Endothelial cell of hepatic sinusoid (primary cell): Measurements from ENCODE around the gene LAGE3.
"Not testable (repeated sequence)": the region's sequence is repeated elsewhere in the genome, so short reads cannot be mapped to it uniquely, and the experiment has no call there.

Experiments used
- in situ Hi-C: cut with HindIII; loops from 2 replicates; pipeline ENCODE4 v1.10.0; 2017; ENCODE audit warnings: low sequenced_read_pairs

LAGE3 gene

GRCh38 chrX:154502989-154503388 lies 23.9 kb upstream of the LAGE3 start:
- in situ Hi-C loops: loop anchor here (10.0 kb wide), 1 partner anchor 58 kb away; the partner anchor contains the start of gene FAM50A

DNA sequence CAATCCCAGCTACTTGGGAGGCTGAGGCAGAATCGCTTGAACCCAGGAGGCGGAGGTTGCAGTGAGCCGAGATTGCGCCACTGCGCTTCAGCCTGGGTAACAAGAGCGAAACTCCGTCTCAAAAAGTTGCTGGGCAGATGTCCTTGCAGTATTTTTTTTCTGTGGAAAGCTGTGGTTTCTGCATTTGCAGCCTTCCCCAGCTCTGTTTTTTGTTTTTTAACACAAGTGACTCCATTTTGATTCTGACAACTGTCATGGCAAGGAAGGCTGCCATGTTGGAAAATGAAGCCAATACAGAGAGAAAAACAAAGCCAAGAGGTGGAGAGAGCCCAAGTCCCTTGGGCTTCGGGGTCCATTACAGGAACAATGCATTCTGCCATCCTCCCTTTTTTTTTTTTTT lies 23.0 kb upstream of the LAGE3 start:
- in situ Hi-C loops: loop anchor here (10.0 kb wide), 1 partner anchor 57 kb away; the partner anchor contains the start of gene FAM50A

DNA sequence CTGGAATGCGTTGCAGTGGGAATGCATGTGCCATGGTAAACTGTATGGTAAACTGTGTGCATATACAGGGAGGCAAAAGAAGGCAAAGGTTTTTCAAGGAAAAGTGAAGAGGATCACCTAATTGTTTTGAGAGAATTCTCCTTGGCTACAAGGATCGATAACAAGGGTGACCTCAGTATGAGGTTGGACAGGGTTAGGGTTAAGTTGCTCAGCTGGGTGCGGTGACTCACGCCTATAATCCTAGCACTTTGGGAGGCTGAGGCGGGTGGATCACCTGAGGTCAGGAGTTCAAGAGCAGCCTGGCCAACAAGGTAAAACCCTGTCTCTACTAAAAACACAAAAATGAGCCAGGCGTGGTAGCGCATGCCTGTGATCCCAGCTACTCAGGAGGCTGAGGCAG lies 22.3 kb upstream of the LAGE3 start:
- in situ Hi-C loops: loop anchor here (10.0 kb wide), 1 partner anchor 57 kb away; the partner anchor contains the start of gene FAM50A

DNA sequence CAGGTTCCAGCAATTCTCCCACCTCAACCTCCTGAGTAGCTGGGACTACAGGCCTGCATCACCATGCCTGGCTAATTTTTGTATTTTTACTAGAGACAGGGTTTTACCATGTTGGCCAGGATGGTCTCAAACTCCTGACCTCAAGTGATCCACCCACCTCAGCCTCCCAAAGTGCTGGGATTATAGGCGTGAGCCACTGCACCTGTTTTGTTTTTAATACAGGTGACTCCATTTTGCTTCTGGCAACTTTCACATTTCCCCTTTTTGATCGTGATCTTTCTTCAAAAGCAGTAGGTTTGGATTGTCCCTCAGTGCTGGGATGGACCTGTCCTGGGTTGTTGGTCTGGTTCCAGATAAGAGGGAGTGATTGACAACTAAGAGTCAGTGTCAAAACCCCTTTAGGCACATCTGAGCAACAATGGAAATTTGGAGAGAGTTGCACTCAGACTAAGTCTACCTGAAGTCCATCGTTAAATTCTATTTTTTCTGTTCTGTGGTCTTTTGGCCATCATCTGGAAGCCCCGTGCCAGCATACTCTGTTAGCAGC lies 17.6 kb upstream of the LAGE3 start:
- in situ Hi-C loops: not testable (repeated sequence)

DNA sequence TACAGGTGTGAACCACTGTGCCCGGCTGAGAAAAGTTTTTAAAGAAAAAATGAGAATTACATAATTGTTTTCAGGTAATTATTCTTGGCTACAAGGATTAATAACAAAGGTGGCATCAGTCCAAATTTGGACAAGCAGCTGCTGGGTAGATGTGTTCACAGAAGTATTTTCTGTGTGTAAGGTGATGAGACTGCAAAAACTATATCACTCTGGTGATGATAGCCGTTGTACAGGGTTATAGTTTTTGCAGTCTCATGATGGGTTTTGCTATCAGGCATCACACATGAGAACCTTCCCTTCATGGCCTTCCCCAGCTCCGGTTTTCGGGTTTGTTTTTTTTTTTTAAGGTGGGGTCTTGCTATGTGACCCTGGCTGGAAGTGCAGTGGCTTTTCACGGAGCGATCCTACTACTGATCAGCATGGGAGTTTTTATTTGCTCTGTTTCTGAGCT lies 16.4 kb upstream of the LAGE3 start:
- in situ Hi-C loops: no loop called here

- in situ Hi-C loops: no loop called here
These were observed 15.6 kb upstream of the LAGE3 start for GRCh38 chrX:154494715-154495114.

DNA sequence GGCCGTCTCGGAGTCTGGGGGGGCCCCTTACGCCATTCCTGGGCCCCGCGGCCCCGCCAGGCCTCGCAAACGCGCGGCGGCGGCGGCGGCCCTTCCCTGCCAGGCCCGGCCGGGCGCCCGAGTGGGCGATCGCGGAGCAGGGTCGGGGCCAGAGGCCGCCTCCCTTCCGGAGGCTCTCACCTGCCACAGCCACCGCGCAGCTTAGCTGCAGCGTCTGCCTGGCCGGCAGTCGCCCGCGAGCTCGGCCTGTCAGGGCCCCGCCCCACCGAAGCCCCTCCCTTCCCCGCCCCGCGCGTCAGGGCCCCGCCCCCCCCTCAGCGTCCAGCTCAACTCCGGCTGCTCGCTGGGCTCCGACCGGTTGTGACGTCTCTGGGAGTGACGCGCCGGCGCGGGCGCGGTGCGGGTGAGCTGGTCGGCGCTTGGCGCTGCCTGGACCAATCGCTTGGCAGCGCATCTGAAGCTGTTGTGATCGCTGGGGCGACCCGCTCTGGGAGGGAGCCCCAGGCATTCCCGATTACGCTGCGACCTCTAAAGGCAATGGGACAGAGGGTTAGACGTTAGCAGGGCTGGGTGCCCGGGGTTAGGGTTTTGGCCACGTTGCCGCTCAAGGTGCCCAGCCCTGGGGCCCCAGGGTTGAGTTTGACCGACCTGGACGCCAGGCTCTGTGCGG lies 11.5 kb upstream of the LAGE3 start, which contains the start of gene SLC10A3:
SLC10A3 (minus strand) TSS at position 216 of the 670 bp plus-strand sequence. CDS start 1,689 bp downstream, outside the sequence.
- in situ Hi-C loops: no loop called here

GRCh38 chrX:154490021-154490413 lies 10.9 kb upstream of the LAGE3 start:
- in situ Hi-C loops: no loop called here

GRCh38 chrX:154489182-154489581 lies 10.1 kb upstream of the LAGE3 start:
- in situ Hi-C loops: no loop called here

DNA sequence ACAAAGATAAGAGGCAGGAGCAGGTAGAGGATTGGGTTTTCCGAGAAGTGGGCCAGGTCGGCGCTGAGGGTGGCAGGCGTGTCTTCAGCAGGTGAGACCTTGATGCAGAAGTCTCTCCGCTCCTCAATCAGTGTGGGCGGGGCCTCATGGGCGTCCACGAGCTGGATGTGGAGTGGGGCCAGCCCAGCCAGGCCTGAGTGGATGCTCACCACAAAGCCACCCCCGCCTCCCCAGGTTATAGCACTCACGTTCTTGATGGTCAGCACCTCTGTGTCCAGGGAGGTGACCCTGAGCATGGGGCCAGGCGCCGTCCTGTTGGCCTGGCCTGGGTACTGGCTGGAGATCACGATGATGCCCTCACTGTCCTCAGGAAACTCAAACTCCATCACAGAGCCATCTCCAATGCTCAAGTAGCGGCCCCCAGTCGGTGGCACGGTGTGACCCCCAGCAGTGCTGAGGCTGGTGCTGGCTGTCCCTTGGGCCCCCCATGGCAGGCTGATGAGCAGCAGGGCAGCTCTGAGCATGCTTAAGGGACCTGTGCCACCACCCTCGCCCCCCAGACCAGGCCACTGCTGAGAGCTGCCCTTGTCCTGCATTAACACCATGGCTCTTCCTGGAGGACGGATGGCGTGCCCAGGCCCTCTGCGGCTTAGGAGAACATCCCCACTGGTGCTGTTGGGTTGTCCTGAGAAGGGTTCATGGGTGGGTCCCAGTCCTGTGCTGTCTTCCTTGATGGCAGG lies 9.4 kb upstream of the LAGE3 start:
- in situ Hi-C loops: no loop called here

- in situ Hi-C loops: no loop called here
These were observed 8.6 kb upstream of the LAGE3 start for GRCh38 chrX:154487518-154488290.

DNA sequence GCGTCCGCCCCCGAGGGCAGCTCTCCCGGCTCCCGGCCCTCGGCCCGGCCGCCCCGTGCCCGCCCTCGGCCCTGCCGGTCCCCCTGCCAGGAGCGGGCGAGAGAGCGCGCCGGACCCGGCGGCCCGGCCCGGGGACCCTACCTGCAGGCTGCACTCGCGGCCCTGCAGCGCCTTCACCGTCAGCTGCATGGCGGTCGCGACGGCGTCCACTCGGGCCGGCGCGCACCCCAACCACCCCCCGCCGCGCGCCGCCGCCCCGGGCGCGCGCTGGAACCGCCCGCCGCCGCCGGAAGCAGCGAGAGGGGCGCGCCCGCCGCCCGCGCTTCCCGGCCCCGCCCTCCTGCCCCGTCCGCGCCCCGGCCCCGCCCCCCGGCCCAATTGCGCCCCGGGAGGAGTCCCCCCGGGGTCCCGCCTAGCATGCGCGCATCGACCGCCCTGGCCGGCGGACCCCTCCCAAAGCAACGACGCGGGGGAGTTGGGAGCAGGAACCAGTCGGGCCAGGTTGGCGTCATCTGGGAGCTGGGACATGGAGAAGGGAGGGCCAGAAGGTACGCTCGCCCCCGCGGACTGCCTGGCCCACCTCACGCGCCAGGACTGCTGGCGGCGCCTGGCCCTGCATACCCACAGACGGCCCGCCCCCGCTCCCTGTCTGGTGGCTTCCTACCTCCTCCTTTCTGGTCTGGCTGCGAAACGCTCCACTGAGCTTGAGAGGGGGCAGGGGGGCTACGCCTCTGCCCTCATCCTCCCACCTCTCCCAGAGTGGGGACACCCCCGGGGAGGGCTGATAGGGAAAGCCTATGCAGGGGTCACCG lies 7.5 kb upstream of the LAGE3 start, which contains the start of gene UBL4A:
UBL4A (minus strand) TSS at position 220 of the 812 bp plus-strand sequence; CDS start at position 189, 31 bp downstream.
- in situ Hi-C loops: no loop called here

GRCh38 chrX:154486052-154486395 lies 6.9 kb upstream of the LAGE3 start:
- in situ Hi-C loops: no loop called here

DNA sequence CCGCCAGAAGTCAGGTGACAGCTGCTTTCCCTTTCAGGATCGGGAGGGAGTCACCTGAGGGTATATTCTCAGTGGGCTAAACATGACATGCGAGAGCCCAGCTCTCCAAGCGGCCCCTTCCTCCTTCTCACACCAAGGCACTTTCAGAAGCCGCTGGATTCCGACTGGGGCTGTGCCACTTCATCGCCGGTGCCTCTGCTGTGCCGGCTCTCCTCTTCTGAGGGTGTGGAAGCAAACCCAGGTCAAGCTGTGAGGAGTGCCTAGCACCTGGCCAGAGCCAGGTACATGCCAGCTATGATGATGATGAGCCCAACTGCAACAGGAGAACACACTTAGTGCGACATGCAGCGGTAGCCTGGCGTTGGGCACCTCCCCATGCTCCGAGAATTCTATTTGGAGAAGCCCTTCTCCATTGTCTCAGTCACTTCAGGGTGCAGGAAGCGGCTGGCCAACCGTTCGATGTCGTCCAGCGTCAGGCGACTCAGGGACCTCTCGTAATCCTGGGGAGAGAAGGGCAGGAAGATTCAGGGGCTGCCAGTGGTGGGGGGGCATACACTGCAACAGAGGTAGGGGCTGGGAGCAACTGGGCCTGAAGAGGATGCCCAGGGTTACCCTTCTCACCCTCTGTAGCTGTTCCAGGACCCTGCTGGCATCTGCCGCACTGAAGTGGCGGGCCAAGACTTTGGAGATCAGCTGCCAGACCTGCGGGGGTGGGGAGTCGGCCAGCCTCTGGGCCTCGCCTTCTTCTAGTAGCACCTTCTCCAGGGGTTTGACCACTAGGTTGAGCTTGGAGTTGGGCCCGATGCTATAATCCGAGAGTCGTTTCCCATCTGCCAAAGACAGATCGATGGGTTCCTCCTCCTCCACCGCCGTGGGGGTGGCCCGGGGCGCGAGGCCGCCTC lies 6.3 kb upstream of the LAGE3 start:
- in situ Hi-C loops: no loop called here

- in situ Hi-C loops: no loop called here
These were observed 5.4 kb upstream of the LAGE3 start for GRCh38 chrX:154484255-154485149.

DNA sequence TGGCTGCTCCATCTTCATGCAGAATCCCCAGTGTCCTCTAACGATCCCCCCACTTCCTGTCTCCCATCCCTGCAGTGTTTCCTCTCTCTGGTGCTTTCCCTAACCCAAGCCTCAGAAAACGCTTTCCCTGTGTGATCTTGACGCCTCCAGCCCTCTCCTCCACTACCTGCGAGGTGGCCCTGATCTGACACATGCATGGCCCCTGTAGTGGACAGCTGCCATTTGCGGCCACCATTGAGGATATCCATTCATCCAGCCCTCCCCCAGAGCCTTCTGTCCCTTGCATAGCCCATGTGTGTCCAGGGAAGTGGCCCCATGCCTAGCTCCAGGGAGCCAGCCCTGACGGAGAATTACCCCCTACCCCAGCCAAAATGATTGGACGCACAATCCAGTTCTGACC lies 4.2 kb upstream of the LAGE3 start:
- in situ Hi-C loops: no loop called here

DNA sequence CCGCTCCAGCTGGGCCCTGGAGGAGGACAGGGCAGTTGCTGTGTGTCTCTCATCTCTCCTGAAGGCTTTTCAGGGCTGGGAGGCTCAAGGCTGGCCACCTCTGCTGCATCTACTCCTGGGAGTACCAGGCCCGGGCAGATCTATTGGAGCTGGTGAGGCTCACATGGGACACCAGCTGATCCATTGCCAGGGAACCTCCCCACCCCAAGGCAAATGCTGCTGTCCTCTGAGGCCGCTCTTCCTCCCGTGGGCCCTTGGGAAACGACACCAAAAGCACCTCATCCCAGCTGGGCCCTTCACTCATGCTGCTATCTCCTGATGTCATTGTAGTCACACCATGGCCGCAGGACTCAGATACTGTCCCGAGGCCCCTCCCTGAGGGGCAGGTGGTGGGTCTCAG lies 3.7 kb upstream of the LAGE3 start:
- in situ Hi-C loops: no loop called here

DNA sequence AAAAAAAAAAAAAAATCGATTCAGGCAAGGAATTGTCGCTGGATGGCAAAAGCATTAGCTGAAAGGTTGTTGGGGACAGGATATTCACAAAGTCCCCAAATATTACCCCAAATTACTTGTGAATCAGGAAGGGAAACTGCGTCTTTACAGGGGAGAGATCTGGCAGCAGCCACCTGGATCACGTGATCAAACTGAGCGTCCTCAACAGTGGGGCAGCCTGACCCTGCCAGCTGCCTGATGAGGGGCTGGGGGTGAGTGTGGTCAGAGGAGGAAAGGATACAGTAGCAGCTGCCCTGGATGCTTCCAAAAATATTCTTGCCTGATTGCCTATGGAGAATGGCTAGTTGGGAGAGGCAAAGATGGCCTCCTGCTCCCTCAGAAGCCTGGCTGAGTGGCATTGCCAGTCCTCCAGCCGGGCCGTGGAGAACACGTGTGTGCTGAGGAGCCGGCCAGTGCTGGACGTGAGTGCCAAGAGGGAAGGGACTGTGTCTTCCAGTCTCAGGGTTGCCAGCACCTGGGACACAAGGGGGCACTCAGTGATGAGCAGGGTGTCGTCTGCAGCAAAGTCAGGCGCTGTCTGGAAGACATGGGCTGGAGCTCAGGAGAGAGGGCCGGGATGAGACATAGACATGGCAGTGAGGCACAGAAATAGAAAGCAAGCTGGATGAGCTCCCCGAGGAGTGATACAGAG lies 3.0 kb upstream of the LAGE3 start:
- in situ Hi-C loops: no loop called here
